PC-9 (cell line): ENCODE data around the gene GPR42. TPM values are rescaled to one million over a fixed set of nuclear protein-coding genes. Genes with fewer than 3 reads are reported as not detected.

Source experiments
- BruUV-seq: library from RNA; stranded (reverse); fragments of 400-500 nt; replicated peaks from 2 replicates; lab custom pipeline; 2021; lab: Mats Ljungman, UMichigan
- CTCF ChIA-PET: fragments of 300-600 bp; sonication (Branson Sonifier 250); formaldehyde crosslinking; loops from one replicate; lab custom pipeline; 2022; ENCODE audit warnings: antibody characterized with exemption; lab: Charles Lee
- POLR2A ChIA-PET: fragments of 300-600 bp; sonication (Branson Sonifier 250); formaldehyde crosslinking; loops from one replicate; lab custom pipeline; 2022; ENCODE audit warnings: antibody characterized with exemption; ENCODE audit not compliant: unreplicated experiment; lab: Charles Lee
- DNase-seq, 2 experiments: peaks; one replicate each; pipeline versions ENCODE4 v3.0.0 to v3.0.0-alpha.2; 2015 to 2022; ENCODE audit warnings: mixed read lengths in 1 of 2
- H2AFZ ChIP-seq: fragments of 200-600 bp; sonication (generic); 2 replicates; pipeline ENCODE4 v1.8.1; 2017; ENCODE audit warnings: antibody characterized with exemption
- H3F3A ChIP-seq: fragments of 200-600 bp; sonication (generic); 2 replicates; pipeline ENCODE4 v1.8.1; 2017; ENCODE audit warnings: antibody characterized with exemption, mild to moderate bottlenecking, low read depth; ENCODE audit not compliant: insufficient read depth
- H3K27ac ChIP-seq: fragments of 200-600 bp; sonication (generic); 2 replicates; pipeline ENCODE4 v1.6.1; 2016; ENCODE audit warnings: mixed run types
- H3K27me3 ChIP-seq: fragments of 200-600 bp; sonication (generic); 2 replicates; pipeline ENCODE4 v1.6.1; 2016; ENCODE audit warnings: low read depth, mixed run types; ENCODE audit not compliant: insufficient read depth
- H3K36me3 ChIP-seq: fragments of 200-600 bp; sonication (generic); 2 replicates; pipeline ENCODE4 v1.6.1; 2016; ENCODE audit warnings: low read depth, mixed run types
- H3K4me1 ChIP-seq: fragments of 200-600 bp; sonication (generic); replicated peaks from 2 replicates; pipeline ENCODE4 v1.6.1; 2016; ENCODE audit warnings: mixed run types; ENCODE audit not compliant: insufficient read depth
- H3K4me2 ChIP-seq: fragments of 200-600 bp; sonication (generic); 2 replicates; pipeline ENCODE4 v1.6.1; 2017; ENCODE audit warnings: mixed run types
- H3K4me3 ChIP-seq: fragments of 200-600 bp; sonication (generic); 2 replicates; pipeline ENCODE4 v1.6.1; 2016; ENCODE audit warnings: mixed run types
- H3K79me2 ChIP-seq: fragments of 200-600 bp; sonication (generic); 2 replicates; pipeline ENCODE4 v1.6.1; 2017; ENCODE audit warnings: low read depth, mixed run types
- H3K9me2 ChIP-seq: fragments of 200-600 bp; sonication (generic); 2 replicates; pipeline ENCODE4 v1.8.1; 2017; ENCODE audit warnings: mild to moderate bottlenecking; ENCODE audit not compliant: insufficient read depth
- H3K9me3 ChIP-seq: fragments of 200-600 bp; sonication (generic); 2 replicates; pipeline ENCODE4 v1.8.1; 2016; ENCODE audit warnings: low read depth; ENCODE audit not compliant: insufficient read depth
- H4K20me1 ChIP-seq: fragments of 200-600 bp; sonication (generic); 2 replicates; pipeline ENCODE4 v1.8.1; 2017; ENCODE audit not compliant: insufficient read depth
- CTCF ChIP-seq: fragments of 200-600 bp; sonication (generic); conservative IDR thresholded peaks from 2 replicates; pipeline ENCODE4 v1.6.1; 2017; ENCODE audit warnings: mixed run types, antibody characterized with exemption, mild to moderate bottlenecking, moderate library complexity
- EZH2 ChIP-seq: fragments of 200-600 bp; sonication (generic); IDR thresholded peaks from 2 replicates; pipeline ENCODE4 v1.8.0; 2017; ENCODE audit warnings: antibody characterized with exemption, low read depth
- intact Hi-C: fragments of 100-400 bp; cut with micrococcal nuclease; formaldehyde crosslinking; loops from one replicate; pipeline ENCODE4 v1.10.0; 2022; ENCODE audit not compliant: unreplicated experiment
- total RNA-seq: library from RNA; stranded (reverse); gene quantifications from 2 replicates; pipeline ENCODE4 v1.2.3, GENCODE V29; 2021

GPR42 gene
- total RNA-seq, 1 experiment from 2014 or later, result not detected

- no peaks in the 10 kb centered on the region for H3K9me3 ChIP-seq
- peaks cover 34% of the 10 kb centered on the region for H3K27me3 ChIP-seq
- TF ChIP-seq EZH2, result no peak
- no peak for TF ChIP-seq CTCF
- H3K4me2 ChIP-seq, result no peak overlapping the region
- peaks cover 4% of the 10 kb centered on the region; the same call in 1 of the 2 replicates for H3F3A ChIP-seq
- H3K36me3 ChIP-seq, result no peaks in the 10 kb centered on the region
- no TSS peak for BruUV-seq
- H3K27ac ChIP-seq, result no peak overlapping the region
- POLR2A ChIA-PET, result no interaction called here
- no peak for DNase-seq
- H4K20me1 ChIP-seq, result no peaks in the 10 kb centered on the region
- H3K79me2 ChIP-seq, result no peaks in the 10 kb centered on the region
- intact Hi-C loops, result no loop called here
- H3K9me2 ChIP-seq, result no peaks in the 10 kb centered on the region
- H3K4me3 ChIP-seq, result no peak overlapping the region
- H2AFZ ChIP-seq, result no peak overlapping the region
- CTCF ChIA-PET, result no interaction called here
- H3K4me1 ChIP-seq, result no peaks in the 10 kb centered on the region
Measured at GRCh38 chr19:35396240-35396885, 25.5 kb downstream of the GPR42 start.

- no peak overlapping the region for H2AFZ ChIP-seq
- no peaks in the 10 kb centered on the region for H3K4me1 ChIP-seq
- TF ChIP-seq CTCF, result no peak
- no peak for TF ChIP-seq EZH2
- intact Hi-C loops, result no loop called here
- no peaks in the 10 kb centered on the region for H3K79me2 ChIP-seq
- H3K27ac ChIP-seq, result no peak overlapping the region
- POLR2A ChIA-PET, result no interaction called here
- no peak overlapping the region for H3K4me3 ChIP-seq
- peaks cover 34% of the 10 kb centered on the region for H3K27me3 ChIP-seq
- no peak for DNase-seq
- CTCF ChIA-PET, result no interaction called here
- H3K4me2 ChIP-seq, result no peak overlapping the region
- no peaks in the 10 kb centered on the region for H4K20me1 ChIP-seq
- H3K9me2 ChIP-seq, result no peaks in the 10 kb centered on the region
- no peaks in the 10 kb centered on the region for H3K36me3 ChIP-seq
- H3F3A ChIP-seq, result peaks cover 4% of the 10 kb centered on the region; the same call in 1 of the 2 replicates
- BruUV-seq, result no TSS peak
- no peaks in the 10 kb centered on the region for H3K9me3 ChIP-seq
Measured at GRCh38 chr19:35397064-35397463, 26.2 kb downstream of the GPR42 start.

- intact Hi-C loops, result no loop called here
- no peak overlapping the region for H3K4me3 ChIP-seq
- no peaks in the 10 kb centered on the region for H3K79me2 ChIP-seq
- no peak for DNase-seq
- H3K36me3 ChIP-seq, result no peaks in the 10 kb centered on the region
- peaks cover 4% of the 10 kb centered on the region; the same call in 1 of the 2 replicates for H3F3A ChIP-seq
- CTCF ChIA-PET, result no interaction called here
- no TSS peak for BruUV-seq
- H3K9me2 ChIP-seq, result no peaks in the 10 kb centered on the region
- H2AFZ ChIP-seq, result no peak overlapping the region
- no peak for TF ChIP-seq EZH2
- no peak for TF ChIP-seq CTCF
- no peak overlapping the region for H3K4me2 ChIP-seq
- no peaks in the 10 kb centered on the region for H3K4me1 ChIP-seq
- no peaks in the 10 kb centered on the region for H4K20me1 ChIP-seq
- peaks cover 34% of the 10 kb centered on the region for H3K27me3 ChIP-seq
- H3K27ac ChIP-seq, result no peak overlapping the region
- POLR2A ChIA-PET, result no interaction called here
- no peaks in the 10 kb centered on the region for H3K9me3 ChIP-seq
Measured at GRCh38 chr19:35398570-35398969, 27.7 kb downstream of the GPR42 start.
